GM19193 (cell line): Measurements from ENCODE around the gene EIF4A2.

Experiments
- POLR2A ChIP-seq: IDR thresholded peaks from 4 replicates; pipeline ENCODE4 v1.6.1; 2011; ENCODE audit not compliant: insufficient read depth, insufficient read length; ENCODE audit errors: extremely low read depth

The EIF4A2 gene

GRCh38 chr3:186826410-186826975 is 43.1 kb downstream of the EIF4A2 start:
- no peak for TF ChIP-seq POLR2A

- TF ChIP-seq POLR2A = no peak
These were observed 43.8 kb downstream of the EIF4A2 start for GRCh38 chr3:186826976-186827857.

- TF ChIP-seq POLR2A = no peak
These were observed 45.0 kb downstream of the EIF4A2 start for GRCh38 chr3:186828340-186828739.

GRCh38 chr3:186831798-186832197 is 48.4 kb downstream of the EIF4A2 start:
- no peak for TF ChIP-seq POLR2A

GRCh38 chr3:186832276-186832675 is 48.9 kb downstream of the EIF4A2 start:
- TF ChIP-seq POLR2A = no peak
